Ascending aorta (tissue), 2 donors: ENCODE measurements around the gene TMA7. TPM values are rescaled to one million over a fixed set of nuclear protein-coding genes. Genes with fewer than 3 reads are reported as not detected.
A peak's percentile ranks its signal among the peaks of the same experiment; 100 is the strongest.

Source experiments
- DNase-seq, 2 donors: peaks; one replicate each; pipeline ENCODE4 v3.0.0-alpha.2; 2019; ENCODE audit warnings: low spot score in 2 of 2
- H3K27ac ChIP-seq, 2 donors: fragments of 200-600 bp; sonication (generic); one replicate each; pipeline ENCODE4 v1.5.1; 2016 to 2017; ENCODE audit warnings: mild to moderate bottlenecking in 1 of 2
- H3K27me3 ChIP-seq: fragments of 200-600 bp; sonication (generic); one replicate; pipeline ENCODE4 v1.5.1; 2017
- H3K36me3 ChIP-seq, 2 donors: fragments of 200-600 bp; sonication (generic); one replicate each; pipeline ENCODE4 v1.5.1; 2016
- H3K4me1 ChIP-seq, 2 donors: fragments of 200-600 bp; sonication (generic); one replicate each; pipeline ENCODE4 v1.5.1; 2016 to 2017; ENCODE audit warnings: mild to moderate bottlenecking in 1 of 2
- H3K4me3 ChIP-seq, 2 donors: fragments of 200-600 bp; sonication (generic); one replicate each; pipeline ENCODE4 v1.5.1; 2016 to 2017; ENCODE audit warnings: mild to moderate bottlenecking in 1 of 2
- H3K9me3 ChIP-seq, 2 donors: fragments of 200-600 bp; sonication (generic); one replicate each; pipeline ENCODE4 v1.5.1; 2016
- intact Hi-C: fragments of 100-400 bp; cut with DNase I; formaldehyde crosslinking; loops from one replicate; pipeline ENCODE4 v1.15.1; 2023
- total RNA-seq: library from RNA; depleted of rRNA; stranded (reverse); fragments of >200 nt; gene quantifications from one replicate; pipeline ENCODE4 v1.1.0, GENCODE V29; 2016
- TF ChIP-seq, protein P1 (sequence below), 3 experiments: fragments of 200-600 bp in 2 of 3; fragments of 450-650 bp in 1 of 3; sonication (generic) in 2 of 3; IDR thresholded peaks; one replicate each; pipeline ENCODE4 v1.5.1; 2016 to 2019; ENCODE audit warnings: antibody characterized with exemption in 3 of 3, mild to moderate bottlenecking in 1 of 3, moderate library complexity in 1 of 3

TMA7 gene
- 142 TPM for total RNA-seq

DNA sequence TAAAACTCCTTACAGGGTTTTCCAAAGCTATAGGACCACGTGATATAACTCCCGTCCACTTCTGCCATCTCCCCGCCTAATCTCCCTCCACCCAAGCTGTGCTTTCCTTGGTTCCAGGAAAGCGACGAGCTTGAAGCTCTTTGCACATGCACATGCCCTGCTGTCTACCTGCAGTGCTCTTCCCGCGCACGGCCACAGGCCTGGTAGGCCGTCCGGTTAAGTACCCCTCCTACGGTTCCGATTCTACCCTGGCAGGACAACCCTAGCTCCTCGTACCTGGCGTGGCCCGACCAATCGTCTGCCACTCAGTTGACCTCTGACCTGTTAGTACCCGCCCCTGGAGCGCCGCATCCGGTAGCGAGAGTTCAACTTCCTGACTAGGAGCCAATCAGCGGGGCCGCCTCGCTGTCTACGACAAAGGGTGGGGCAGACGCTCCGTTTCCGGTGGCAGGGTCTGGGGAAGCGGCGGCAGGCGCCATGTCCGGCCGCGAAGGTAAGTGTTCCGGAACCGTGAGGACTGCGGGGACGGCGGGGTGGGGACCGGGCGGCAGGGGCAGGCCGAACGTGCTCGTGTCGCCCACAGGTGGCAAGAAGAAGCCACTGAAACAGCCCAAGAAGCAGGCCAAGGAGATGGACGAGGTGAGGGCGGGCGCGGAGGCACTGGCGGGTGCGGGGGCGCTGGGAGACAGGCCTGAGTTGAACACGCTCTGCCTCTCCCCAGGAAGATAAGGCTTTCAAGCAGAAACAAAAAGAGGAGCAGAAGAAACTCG, at the start of gene TMA7, which contains the start of gene CCDC51:
TMA7 (plus strand) TSS at position 438 of the 770 bp plus-strand sequence; CDS start at position 478, 40 bp downstream.
CCDC51 (minus strand) TSS at position 300 of the 770 bp plus-strand sequence. CDS start 4,991 bp downstream, outside the sequence.
- H3K4me1 ChIP-seq = peaks cover 6 to 18% of the 10 kb centered on the region in 2 donors
- TF ChIP-seq, protein P1, sequence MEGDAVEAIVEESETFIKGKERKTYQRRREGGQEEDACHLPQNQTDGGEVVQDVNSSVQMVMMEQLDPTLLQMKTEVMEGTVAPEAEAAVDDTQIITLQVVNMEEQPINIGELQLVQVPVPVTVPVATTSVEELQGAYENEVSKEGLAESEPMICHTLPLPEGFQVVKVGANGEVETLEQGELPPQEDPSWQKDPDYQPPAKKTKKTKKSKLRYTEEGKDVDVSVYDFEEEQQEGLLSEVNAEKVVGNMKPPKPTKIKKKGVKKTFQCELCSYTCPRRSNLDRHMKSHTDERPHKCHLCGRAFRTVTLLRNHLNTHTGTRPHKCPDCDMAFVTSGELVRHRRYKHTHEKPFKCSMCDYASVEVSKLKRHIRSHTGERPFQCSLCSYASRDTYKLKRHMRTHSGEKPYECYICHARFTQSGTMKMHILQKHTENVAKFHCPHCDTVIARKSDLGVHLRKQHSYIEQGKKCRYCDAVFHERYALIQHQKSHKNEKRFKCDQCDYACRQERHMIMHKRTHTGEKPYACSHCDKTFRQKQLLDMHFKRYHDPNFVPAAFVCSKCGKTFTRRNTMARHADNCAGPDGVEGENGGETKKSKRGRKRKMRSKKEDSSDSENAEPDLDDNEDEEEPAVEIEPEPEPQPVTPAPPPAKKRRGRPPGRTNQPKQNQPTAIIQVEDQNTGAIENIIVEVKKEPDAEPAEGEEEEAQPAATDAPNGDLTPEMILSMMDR (IDR thresholded peaks at IDR 0.05) = no peak
- no peaks in the 10 kb centered on the region for H3K27me3 ChIP-seq
- peak; percentile 94 to 99 for DNase-seq
- H3K4me3 ChIP-seq = peak within 1 kb of the TSS; percentile 81 to 89
- H3K36me3 ChIP-seq = peaks cover 20 to 27% of the 10 kb centered on the region in 2 donors
- H3K27ac ChIP-seq = peak within 1 kb of the TSS; percentile 95
- no peaks in the 10 kb centered on the region for H3K9me3 ChIP-seq
- intact Hi-C loops = loop anchor here (5.0 kb wide), 1 partner anchor 138 kb away; the partner anchor contains the start of gene NME6

DNA sequence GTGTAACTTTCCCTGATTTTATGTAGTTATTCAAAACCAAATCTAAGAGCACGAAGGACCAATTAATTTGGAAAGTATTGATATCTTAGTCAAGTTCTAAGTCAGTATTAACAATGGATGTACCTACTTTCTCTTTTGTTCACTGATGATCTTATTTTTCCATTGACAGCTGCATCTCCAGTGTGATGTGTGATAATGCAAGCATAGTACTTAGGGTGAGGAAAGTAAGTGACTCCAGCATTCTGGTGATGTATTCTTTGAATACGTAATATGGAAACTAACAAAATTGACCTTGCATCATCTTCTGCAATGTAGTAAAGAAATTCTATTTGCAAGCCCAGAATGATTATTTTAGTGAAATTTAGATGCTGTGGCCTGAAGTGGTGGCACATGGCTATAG, 45.7 kb upstream of the TMA7 start:
- Histone ChIP-seq H3K27ac (no peak overlapping the region), H3K4me1 (no peaks in the 10 kb centered on the region), H3K27me3 (no peaks in the 10 kb centered on the region), H3K4me3 (no peak overlapping the region), H3K36me3 (no peaks in the 10 kb centered on the region), H3K9me3 (no peaks in the 10 kb centered on the region)
- DNase-seq = no peak
- intact Hi-C loops = no loop called here
- TF ChIP-seq, protein P1 (IDR thresholded peaks at IDR 0.05) = no peak

DNA sequence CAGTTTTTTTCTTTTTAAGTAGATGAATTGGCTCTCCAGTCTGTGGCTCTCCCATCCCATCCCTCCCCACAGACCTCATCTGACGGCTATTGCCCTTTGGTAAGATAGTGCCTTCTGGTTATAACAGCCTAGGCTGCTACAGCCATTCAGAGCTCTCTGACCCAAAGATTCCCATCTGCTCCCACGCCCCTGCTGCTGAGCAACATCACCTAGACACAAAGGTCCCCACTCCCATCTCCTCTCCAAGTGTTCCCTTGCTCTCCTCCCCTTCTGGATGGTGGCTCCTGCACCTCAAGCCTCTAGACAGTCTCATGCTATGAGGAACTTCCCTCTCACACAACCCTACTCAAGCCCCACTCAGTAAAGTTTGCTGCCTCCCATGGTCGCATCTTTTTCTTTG, 44.3 kb upstream of the TMA7 start:
- no peaks in the 10 kb centered on the region for H3K27me3 ChIP-seq
- intact Hi-C loops = no loop called here
- H3K9me3 ChIP-seq = no peaks in the 10 kb centered on the region
- TF ChIP-seq, protein P1 (IDR thresholded peaks at IDR 0.05) = no peak
- no peaks in the 10 kb centered on the region for H3K4me1 ChIP-seq
- no peak for DNase-seq
- no peak overlapping the region for H3K4me3 ChIP-seq
- H3K36me3 ChIP-seq = no peaks in the 10 kb centered on the region
- no peak overlapping the region for H3K27ac ChIP-seq

DNA sequence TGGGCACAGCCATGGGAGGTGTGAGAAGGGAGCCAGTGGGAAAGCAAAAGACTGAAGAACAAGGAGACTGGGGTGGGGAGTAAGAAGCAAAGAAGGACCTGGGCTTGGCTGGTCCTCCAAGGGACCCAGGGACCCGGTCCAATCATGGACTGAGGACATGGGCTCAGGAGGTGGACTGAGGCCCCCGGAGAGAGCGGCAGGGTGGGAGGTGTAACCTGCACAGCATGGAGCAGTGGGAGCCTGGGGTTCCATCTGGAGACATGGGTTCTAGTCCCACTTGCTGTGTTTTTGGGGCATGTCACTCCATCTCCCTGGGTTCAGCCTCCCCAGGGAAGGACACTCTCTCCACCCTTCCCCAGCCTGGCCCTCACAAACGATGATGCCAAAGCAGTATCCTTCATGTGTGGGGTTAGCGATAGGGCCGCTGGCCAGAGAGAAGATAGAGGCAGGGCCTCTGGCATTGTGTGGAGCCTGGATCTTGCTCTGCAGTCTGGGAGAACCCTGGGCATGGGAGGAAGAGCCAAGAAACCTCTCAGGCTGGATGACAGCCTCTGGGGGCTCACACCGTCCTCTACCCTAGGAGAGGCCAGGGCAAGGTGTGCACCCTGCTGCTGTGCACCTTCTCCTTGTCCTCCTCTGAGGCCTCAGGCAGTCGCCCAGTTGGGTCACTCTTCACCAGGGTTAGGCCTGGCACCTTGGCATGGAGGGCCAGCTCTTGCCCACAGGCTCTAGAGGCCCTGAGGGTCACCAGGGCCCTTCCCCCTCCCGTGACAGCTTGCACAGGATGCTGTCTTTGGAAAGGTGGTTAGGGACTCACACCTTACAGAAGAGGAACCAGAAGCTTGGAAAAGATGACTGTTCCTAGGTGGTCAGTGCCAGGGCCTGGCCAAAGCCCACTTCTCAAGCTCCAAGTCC, 42.0 kb upstream of the TMA7 start:
- Histone ChIP-seq H3K27ac (no peak overlapping the region), H3K4me3 (no peak overlapping the region), H3K9me3 (no peaks in the 10 kb centered on the region), H3K36me3 (peaks cover 0 to 2% of the 10 kb centered on the region in 2 donors), H3K4me1 (peaks cover 14 to 15% of the 10 kb centered on the region in 2 donors), H3K27me3 (no peaks in the 10 kb centered on the region)
- no peak for DNase-seq
- intact Hi-C loops = no loop called here
- TF ChIP-seq, protein P1 (IDR thresholded peaks at IDR 0.05) = no peak

DNA sequence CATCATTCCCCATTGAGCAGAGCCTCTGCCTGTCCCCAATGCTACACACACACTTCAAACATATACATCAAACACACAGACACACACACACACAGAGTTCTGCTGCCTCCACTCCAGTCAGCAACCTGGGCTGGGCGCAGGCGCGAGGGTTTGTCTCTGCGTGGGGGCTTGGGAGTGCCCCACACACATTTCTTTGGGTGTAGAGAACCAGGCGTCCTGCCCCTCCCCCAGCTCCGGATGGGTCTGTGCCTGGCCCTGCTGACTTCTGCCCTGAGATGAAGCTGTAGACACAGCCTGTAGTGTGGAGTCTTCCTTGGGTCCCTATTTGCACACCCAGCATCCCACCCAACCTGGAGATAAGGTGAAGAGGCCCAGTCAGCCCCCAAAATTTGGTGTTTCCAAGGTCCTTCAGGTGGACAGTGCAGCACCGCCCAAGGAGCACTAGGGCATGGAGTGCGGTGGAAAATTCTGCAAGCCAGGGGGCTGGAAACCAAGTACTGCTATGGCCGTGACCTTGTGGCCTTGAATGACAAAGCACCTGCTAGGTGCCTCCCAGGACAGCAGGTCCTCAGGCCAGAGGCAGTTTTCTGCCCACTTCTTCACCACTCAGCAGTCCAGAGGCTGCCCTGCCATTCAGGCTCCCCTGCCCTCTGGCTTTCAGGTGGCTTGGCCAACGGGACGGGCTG, 41.2 kb upstream of the TMA7 start:
- Histone ChIP-seq H3K4me1 (peaks cover 17 to 19% of the 10 kb centered on the region in 2 donors), H3K27ac (no peak overlapping the region), H3K36me3 (peaks cover 0 to 10% of the 10 kb centered on the region in 2 donors), H3K9me3 (no peaks in the 10 kb centered on the region), H3K27me3 (no peaks in the 10 kb centered on the region), H3K4me3 (no peak overlapping the region)
- intact Hi-C loops = loop anchor here (1.0 kb wide), 1 partner anchor 125 kb away; no protein-coding TSS in a partner anchor
- no peak for DNase-seq
- TF ChIP-seq, protein P1 (IDR thresholded peaks at IDR 0.05) = no peak
